Testis (tissue), 3 donors: ENCODE data around the gene LAG3. TPM values are rescaled to one million over a fixed set of nuclear protein-coding genes. Genes with fewer than 3 reads are reported as not detected.
A peak's percentile ranks its signal among the peaks of the same experiment; 100 is the strongest.

Experiments
- DNase-seq: peaks from one replicate; pipeline ENCODE4 v3.0.0-alpha.2; 2019
- H3K27ac ChIP-seq, 2 donors: fragments of 200-600 bp; sonication (generic); one replicate each; pipeline ENCODE4 v1.5.1; 2019
- H3K27me3 ChIP-seq: fragments of 200-600 bp; sonication (generic); one replicate; pipeline ENCODE4 v1.5.1; 2019
- H3K36me3 ChIP-seq: fragments of 200-600 bp; sonication (generic); one replicate; pipeline ENCODE4 v1.5.1; 2017; ENCODE audit warnings: low read depth; ENCODE audit errors: missing control alignments
- H3K4me1 ChIP-seq: fragments of 200-600 bp; sonication (generic); one replicate; pipeline ENCODE4 v1.5.1; 2019
- H3K4me3 ChIP-seq, 2 donors: fragments of 200-600 bp; sonication (generic); one replicate each; pipeline ENCODE4 v1.5.1; 2017 to 2019
- H3K9me3 ChIP-seq: fragments of 200-600 bp; sonication (generic); one replicate; pipeline ENCODE4 v1.5.1; 2017
- CTCF ChIP-seq, 3 experiments: fragments of 450-650 bp in 2 of 3; fragments of 200-600 bp in 1 of 3; sonication (generic) in 1 of 3; IDR thresholded peaks; one replicate each; pipeline ENCODE4 v1.5.1; 2016 to 2019; ENCODE audit warnings: antibody characterized with exemption in 3 of 3, mild to moderate bottlenecking in 2 of 3, moderate library complexity in 1 of 3
- POLR2A ChIP-seq: fragments of 450-650 bp; IDR thresholded peaks from one replicate; pipeline ENCODE4 v1.6.1; 2017; ENCODE audit warnings: antibody characterized with exemption, mild to moderate bottlenecking, moderate library complexity
- WGBS, 2 donors: methylation state at CpG; one replicate each; pipeline ENCODE4 v1.1.5; 2018; 5-methylcytosine and 5-hydroxymethylcytosine counted together
- intact Hi-C: fragments of 100-400 bp; cut with DNase I; formaldehyde crosslinking; loops from one replicate; pipeline ENCODE4 v1.15.1; 2023; ENCODE audit warnings: low total_unique reads
- polyA plus RNA-seq: library from polyadenylated mRNA; stranded (reverse); fragments of 350-450 nt; fragmentation: Illumina TruSeq; extraction: RNeasy Lipid Tissue Mini Kit (QIAGEN cat#74804); gene quantifications from one replicate; pipeline ENCODE4 v1.2.3, GENCODE V29; 2014; ENCODE audit warnings: low read depth, low replicate concordance; ENCODE audit not compliant: insufficient read depth
- total RNA-seq, 2 donors: library from RNA; depleted of rRNA; stranded (reverse); fragments of >200 nt; gene quantifications; one replicate each; pipeline ENCODE4 v1.2.3, GENCODE V29; 2016

Gene LAG3
- total and polyA plus RNA-seq, 3 donors from 2014 or later = 4.1 to 7.1 (median 6.3) TPM

- TF ChIP-seq POLR2A (no peak), CTCF (IDR thresholded peaks at IDR 0.05) (no peak)
- peak; percentile 47 for DNase-seq
- Histone ChIP-seq H3K27me3 (no peaks in the 10 kb centered on the region), H3K36me3 (no peaks in the 10 kb centered on the region), H3K4me1 (peaks cover 34% of the 10 kb centered on the region), H3K4me3 (no peak overlapping the region), H3K27ac (peak overlapping the region; percentile 16 to 66), H3K9me3 (no peaks in the 10 kb centered on the region)
- WGBS, 2 donors = 96 to 100% methylated on average over 1 to 4 of the region's 4 CpGs
- intact Hi-C loops = loop anchor here (10.0 kb wide), 1 partner anchor 54 kb away; the partner anchor contains the start of genes GPR162 and P3H3
Observed at GRCh38 chr12:6771091-6771495, 1.2 kb upstream of the LAG3 start.

- intact Hi-C loops = loop anchor here (10.0 kb wide), 1 partner anchor 53 kb away; the partner anchor contains the start of genes GPR162 and P3H3
- Histone ChIP-seq H3K27ac (peak overlapping the region; percentile 31 to 66), H3K27me3 (no peaks in the 10 kb centered on the region), H3K4me1 (peaks cover 34% of the 10 kb centered on the region), H3K36me3 (no peaks in the 10 kb centered on the region), H3K4me3 (no peak overlapping the region), H3K9me3 (no peaks in the 10 kb centered on the region)
- WGBS, 2 donors = 72 to 76% methylated on average over 12 of the region's 12 CpGs
- no peak for DNase-seq
- TF ChIP-seq POLR2A (no peak), CTCF (IDR thresholded peaks at IDR 0.05) (no peak)
Observed at GRCh38 chr12:6771509-6772330, 600 bp upstream of the LAG3 start.

GRCh38 chr12:6772726-6773589 is 638 bp downstream of the LAG3 start:
- H3K27ac ChIP-seq = peak overlapping the region; percentile 50 to 66
- no peak for TF ChIP-seq POLR2A
- no peak for TF ChIP-seq CTCF (IDR thresholded peaks at IDR 0.05)
- H3K4me1 ChIP-seq = peaks cover 40% of the 10 kb centered on the region
- 49 to 58% methylated on average over 19 to 21 of the region's 21 CpGs for WGBS, 2 donors
- no peaks in the 10 kb centered on the region for H3K27me3 ChIP-seq
- intact Hi-C loops = loop anchor here (10.0 kb wide), 1 partner anchor 52 kb away; the partner anchor contains the start of genes GPR162 and P3H3
- H3K9me3 ChIP-seq = no peaks in the 10 kb centered on the region
- peak overlapping the region; percentile 37 to 53 for H3K4me3 ChIP-seq
- H3K36me3 ChIP-seq = no peaks in the 10 kb centered on the region
- no peak for DNase-seq

- DNase-seq = no peak
- H3K4me1 ChIP-seq = peaks cover 48% of the 10 kb centered on the region
- TF ChIP-seq CTCF (IDR thresholded peaks at IDR 0.05) (no peak), POLR2A (no peak)
- WGBS, 2 donors = 29 to 51% methylated on average over 22 to 32 of the region's 60 CpGs
- peak overlapping the region; percentile 50 to 66 for H3K27ac ChIP-seq
- no peaks in the 10 kb centered on the region for H3K27me3 ChIP-seq
- H3K36me3 ChIP-seq = no peaks in the 10 kb centered on the region
- H3K9me3 ChIP-seq = no peaks in the 10 kb centered on the region
- intact Hi-C loops = loop anchor here (10.0 kb wide), 1 partner anchor 51 kb away; the partner anchor contains the start of genes GPR162 and P3H3
- peak overlapping the region; percentile 37 to 53 for H3K4me3 ChIP-seq
Observed at GRCh38 chr12:6773590-6774351, 1.5 kb downstream of the LAG3 start.
